ENCODE measurements around the gene GORASP1. TPM values are rescaled to one million over a fixed set of nuclear protein-coding genes. Genes with fewer than 3 reads are reported as not detected.

The GORASP1 gene
- total and polyA plus RNA-seq, 2 donors (not counting 1 experiment from before 2014, with no cell fraction given): 32.1 to 37.5 TPM

DNA sequence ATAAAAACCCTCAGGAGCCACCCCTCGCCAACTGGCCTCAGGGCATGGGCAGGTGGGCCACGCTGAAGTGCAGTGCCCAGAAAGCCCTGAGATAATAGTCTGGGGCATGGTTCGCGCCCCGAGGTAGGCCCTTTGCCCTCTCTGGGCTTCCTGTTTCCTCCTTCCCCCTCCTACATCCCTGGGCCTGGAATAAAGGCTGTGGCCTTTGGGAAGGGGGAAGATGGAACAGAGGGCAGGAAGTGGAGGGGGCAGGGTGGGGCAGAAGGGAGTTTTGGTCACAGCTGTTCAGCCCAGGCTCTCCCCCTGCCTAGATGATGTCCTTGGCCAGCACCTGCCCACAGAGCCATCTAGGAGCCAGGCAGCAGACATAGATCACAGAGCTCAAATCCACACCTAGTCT, 34.6 kb upstream of the GORASP1 start:
- peaks cover 12% of the 10 kb centered on the region for H3K4me1 ChIP-seq (ENCODE audit: control insufficient read depth, extremely low read depth, insufficient read depth, low read length)

GRCh38 chr3:39141171-39141995, 34.0 kb upstream of the GORASP1 start:
- Histone ChIP-seq H4K20me1 (ENCODE audit: control insufficient read depth, extremely low read depth, insufficient read depth, low read length) (no peaks in the 10 kb centered on the region), H2AFZ (ENCODE audit: low read length) (no peak overlapping the region), H3K4me3 (replicated peaks in 1 of 4; ENCODE audit: control extremely low read depth in 1 of 4, insufficient read depth in 1 of 4, low read depth in 3 of 4, low read length in 4 of 4) (no peak overlapping the region), H3K36me3 (ENCODE audit: control insufficient read depth, insufficient read depth, low read length) (peaks cover 27% of the 10 kb centered on the region), H3K9me3 (ENCODE audit: control insufficient read depth, insufficient read depth, low read depth, low read length) (no peaks in the 10 kb centered on the region), H3K27me3 (ENCODE audit: control insufficient read depth, insufficient read depth, low read length) (no peaks in the 10 kb centered on the region), H3K79me2 (ENCODE audit: control insufficient read depth, insufficient read depth, low read length) (peaks cover 11% of the 10 kb centered on the region), H3K4me2 (ENCODE audit: extremely low read depth, insufficient read depth, low read length) (no peak overlapping the region), H3K4me1 (ENCODE audit: control insufficient read depth, extremely low read depth, insufficient read depth, low read length) (peaks cover 7% of the 10 kb centered on the region), H3K9ac (ENCODE audit: insufficient read depth, low read length) (no peak overlapping the region), H3K27ac (ENCODE audit: insufficient read depth, low read length) (no peak overlapping the region)
- DNase-seq (ENCODE audit: low read depth in 2 of 2): peak; percentile 26 to 45
- TF ChIP-seq EZH2 (IDR thresholded peaks at IDR 0.05; ENCODE audit: low read length, missing control alignments): no peak
- no peak for TF ChIP-seq CTCF (conservative IDR thresholded peaks at IDR 0.05 in 1 of 2, IDR thresholded peaks at IDR 0.05 in 1 of 2; ENCODE audit: low read depth in 1 of 2, low read length in 2 of 2)

More for the DNA sequence above, 34.6 kb upstream of the GORASP1 start:
- Histone ChIP-seq H3K4me2 (ENCODE audit: extremely low read depth, insufficient read depth, low read length) (no peak overlapping the region), H3K9ac (ENCODE audit: insufficient read depth, low read length) (no peak overlapping the region), H3K79me2 (ENCODE audit: control insufficient read depth, insufficient read depth, low read length) (peaks cover 13% of the 10 kb centered on the region), H4K20me1 (ENCODE audit: control insufficient read depth, extremely low read depth, insufficient read depth, low read length) (no peaks in the 10 kb centered on the region), H3K9me3 (ENCODE audit: control insufficient read depth, insufficient read depth, low read depth, low read length) (no peaks in the 10 kb centered on the region), H3K4me3 (replicated peaks in 1 of 4; ENCODE audit: control extremely low read depth in 1 of 4, insufficient read depth in 1 of 4, low read depth in 3 of 4, low read length in 4 of 4) (no peak overlapping the region), H3K27ac (ENCODE audit: insufficient read depth, low read length) (no peak overlapping the region), H3K27me3 (ENCODE audit: control insufficient read depth, insufficient read depth, low read length) (no peaks in the 10 kb centered on the region), H2AFZ (ENCODE audit: low read length) (no peak overlapping the region), H3K36me3 (ENCODE audit: control insufficient read depth, insufficient read depth, low read length) (peaks cover 27% of the 10 kb centered on the region)
- TF ChIP-seq CTCF (conservative IDR thresholded peaks at IDR 0.05 in 1 of 2, IDR thresholded peaks at IDR 0.05 in 1 of 2; ENCODE audit: low read depth in 1 of 2, low read length in 2 of 2) (no peak), EZH2 (IDR thresholded peaks at IDR 0.05; ENCODE audit: low read length, missing control alignments) (no peak)
- no peak for DNase-seq (ENCODE audit: low read depth in 2 of 2)

GRCh38 chr3:39140341-39140971, 33.0 kb upstream of the GORASP1 start:
- peaks cover 22% of the 10 kb centered on the region for H3K36me3 ChIP-seq (ENCODE audit: control insufficient read depth, insufficient read depth, low read length)
- H2AFZ ChIP-seq (ENCODE audit: low read length): no peak overlapping the region
- TF ChIP-seq EZH2 (IDR thresholded peaks at IDR 0.05; ENCODE audit: low read length, missing control alignments) (no peak), CTCF (conservative IDR thresholded peaks at IDR 0.05 in 1 of 2, IDR thresholded peaks at IDR 0.05 in 1 of 2; ENCODE audit: low read depth in 1 of 2, low read length in 2 of 2) (no peak)
- H3K9ac ChIP-seq (ENCODE audit: insufficient read depth, low read length): no peak overlapping the region
- H4K20me1 ChIP-seq (ENCODE audit: control insufficient read depth, extremely low read depth, insufficient read depth, low read length): no peaks in the 10 kb centered on the region
- DNase-seq (ENCODE audit: low read depth in 2 of 2): no peak
- H3K27ac ChIP-seq (ENCODE audit: insufficient read depth, low read length): no peak overlapping the region
- H3K4me2 ChIP-seq (ENCODE audit: extremely low read depth, insufficient read depth, low read length): no peak overlapping the region
- H3K4me1 ChIP-seq (ENCODE audit: control insufficient read depth, extremely low read depth, insufficient read depth, low read length): no peaks in the 10 kb centered on the region
- H3K27me3 ChIP-seq (ENCODE audit: control insufficient read depth, insufficient read depth, low read length): no peaks in the 10 kb centered on the region
- H3K79me2 ChIP-seq (ENCODE audit: control insufficient read depth, insufficient read depth, low read length): peaks cover 7% of the 10 kb centered on the region
- no peaks in the 10 kb centered on the region for H3K9me3 ChIP-seq (ENCODE audit: control insufficient read depth, insufficient read depth, low read depth, low read length)
- no peak overlapping the region for H3K4me3 ChIP-seq (replicated peaks in 1 of 4; ENCODE audit: control extremely low read depth in 1 of 4, insufficient read depth in 1 of 4, low read depth in 3 of 4, low read length in 4 of 4)

All from fibroblast of lung (primary cell).